Neuronal stem cell (in vitro differentiated cells): ENCODE data around the gene ALOX12B.

Source experiments
- DNase-seq: peaks from one replicate; pipeline ENCODE4 v3.0.0-alpha.2; 2013; ENCODE audit warnings: low spot score
- H2AFZ ChIP-seq: one replicate; pipeline ENCODE4 v1.6.1; 2013; ENCODE audit warnings: mild to moderate bottlenecking, low read length, inconsistent platforms
- H2AK5ac ChIP-seq: 2 replicates; pipeline ENCODE4 v1.6.1; 2013; ENCODE audit warnings: low read depth, mild to moderate bottlenecking, inconsistent platforms, low read length, moderate library complexity, mixed read lengths
- H2BK120ac ChIP-seq: 2 replicates; pipeline ENCODE4 v1.6.1; 2013; ENCODE audit warnings: low read depth, mild to moderate bottlenecking, inconsistent platforms, low read length, moderate library complexity, mixed read lengths
- H2BK12ac ChIP-seq: one replicate; pipeline ENCODE4 v1.6.1; 2013; ENCODE audit warnings: low read length, inconsistent platforms
- H2BK15ac ChIP-seq: 2 replicates; pipeline ENCODE4 v1.6.1; 2013; ENCODE audit warnings: mild to moderate bottlenecking, low read length, inconsistent platforms, mixed read lengths
- H2BK5ac ChIP-seq: one replicate; pipeline ENCODE4 v1.6.1; 2013; ENCODE audit warnings: inconsistent platforms, mild to moderate bottlenecking, low read length, moderate library complexity
- H3K14ac ChIP-seq: one replicate; pipeline ENCODE4 v1.6.1; 2013; ENCODE audit warnings: low read length, inconsistent platforms
- H3K18ac ChIP-seq: 2 replicates; pipeline ENCODE4 v1.6.1; 2013; ENCODE audit warnings: low read length, inconsistent platforms
- H3K23ac ChIP-seq: 2 replicates; pipeline ENCODE4 v1.6.1; 2013; ENCODE audit warnings: low read depth, mild to moderate bottlenecking, mixed read lengths, low read length, inconsistent platforms; ENCODE audit not compliant: poor library complexity
- H3K27ac ChIP-seq: replicated peaks from 3 replicates; pipeline ENCODE4 v1.5.1; 2013; ENCODE audit warnings: low read length, inconsistent platforms
- H3K27me3 ChIP-seq, 3 experiments: 2 replicates each; pipeline ENCODE4 v1.6.1; 2013; ENCODE audit warnings: low read length in 3 of 3, mild to moderate bottlenecking in 2 of 3, inconsistent platforms in 1 of 3, low read depth in 1 of 3, mixed read lengths in 1 of 3, moderate library complexity in 1 of 3; ENCODE audit not compliant: control insufficient read depth in 3 of 3, insufficient read depth in 3 of 3
- H3K36me3 ChIP-seq, 2 donors: replicated peaks in 1 of 2; 2 replicates each; pipeline ENCODE4 v1.6.1; 2013; ENCODE audit warnings: low read length in 2 of 2; ENCODE audit not compliant: control insufficient read depth in 2 of 2, insufficient read depth in 2 of 2
- H3K4ac ChIP-seq: 2 replicates; pipeline ENCODE4 v1.6.1; 2013; ENCODE audit warnings: inconsistent platforms, mild to moderate bottlenecking, low read length, moderate library complexity
- H3K4me1 ChIP-seq, 2 donors: 1 replicate in 1 of 2; 2 replicates in 1 of 2; pipeline ENCODE4 v1.6.1; 2013; ENCODE audit warnings: low read length in 2 of 2, low read depth in 1 of 2; ENCODE audit not compliant: control insufficient read depth in 2 of 2, insufficient read depth in 1 of 2
- H3K4me2 ChIP-seq: one replicate; pipeline ENCODE4 v1.6.1; 2013; ENCODE audit warnings: mild to moderate bottlenecking, low read length, inconsistent platforms; ENCODE audit not compliant: insufficient read depth, poor library complexity, severe bottlenecking
- H3K4me3 ChIP-seq, 2 donors: 2 replicates each; pipeline ENCODE4 v1.5.1; 2013; ENCODE audit warnings: low read length in 2 of 2, mild to moderate bottlenecking in 2 of 2, inconsistent platforms in 1 of 2, moderate library complexity in 1 of 2
- H3K79me1 ChIP-seq: one replicate; pipeline ENCODE4 v1.6.1; 2013; ENCODE audit warnings: low read depth, mild to moderate bottlenecking, inconsistent platforms, low read length, moderate library complexity
- H3K9ac ChIP-seq: one replicate; pipeline ENCODE4 v1.6.1; 2013; ENCODE audit warnings: mild to moderate bottlenecking, low read depth, low read length, inconsistent platforms; ENCODE audit not compliant: poor library complexity
- H3K9me3 ChIP-seq, 2 donors: replicated peaks in 1 of 2; 2 replicates each; pipeline versions ENCODE3 to v1.6.1; 2013; ENCODE audit warnings: low read length in 2 of 2, mild to moderate bottlenecking in 2 of 2, inconsistent platforms in 1 of 2, low read depth in 1 of 2, mixed read lengths in 1 of 2, moderate library complexity in 1 of 2; ENCODE audit not compliant: control insufficient read depth in 2 of 2, insufficient read depth in 1 of 2
- H4K8ac ChIP-seq: one replicate; pipeline ENCODE4 v1.6.1; 2013; ENCODE audit warnings: low read depth, mild to moderate bottlenecking, inconsistent platforms, low read length, moderate library complexity
- H4K91ac ChIP-seq: one replicate; pipeline ENCODE4 v1.6.1; 2013; ENCODE audit warnings: low read length, low read depth, mild to moderate bottlenecking, inconsistent platforms; ENCODE audit not compliant: poor library complexity
- WGBS, 2 donors: extraction: QIAGEN DNeasy Blood & Tissue Kit; methylation state at CpG; one replicate each; pipeline ENCODE4 v1.1.7; 2013; ENCODE audit warnings: missing lambda C conversion rate in 2 of 2, mixed read lengths in 1 of 2; ENCODE audit not compliant: insufficient read length in 2 of 2, insufficient replicate concordance in 1 of 2; ENCODE audit errors: extremely low coverage in 2 of 2; 5-methylcytosine and 5-hydroxymethylcytosine counted together

Gene ALOX12B

GRCh38 chr17:8128125-8128784 is 40.7 kb upstream of the ALOX12B start:
- DNase-seq, result no peak
- Histone ChIP-seq H3K4me1 (peaks cover 16 to 19% of the 10 kb centered on the region in 2 donors), H3K18ac (no peak overlapping the region), H3K36me3 (no peaks in the 10 kb centered on the region), H3K14ac (no peak overlapping the region), H3K4ac (no peak overlapping the region), H2BK120ac (no peak overlapping the region), H4K91ac (no peak overlapping the region), H3K4me3 (no peak overlapping the region), H3K4me2 (no peak overlapping the region), H2BK12ac (peak overlapping the region; percentile 84), H4K8ac (no peak overlapping the region), H3K23ac (no peak overlapping the region), H3K9ac (no peak overlapping the region), H3K27ac (peak overlapping the region; percentile 28), H2BK5ac (no peak overlapping the region), H2AK5ac (no peak overlapping the region), H3K79me1 (no peaks in the 10 kb centered on the region), H2AFZ (no peak overlapping the region), H3K9me3 (no peaks in the 10 kb centered on the region), H3K27me3 (peaks cover 10 to 35% (median 18%) of the 10 kb centered on the region in 3 experiments), H2BK15ac (no peak overlapping the region)
- no CpG with 5 or more reads among the region's 14 CpGs for WGBS, 2 donors

- no peaks in the 10 kb centered on the region for H3K36me3 ChIP-seq
- H3K27ac ChIP-seq, result no peak overlapping the region
- H3K79me1 ChIP-seq, result no peaks in the 10 kb centered on the region
- no peak overlapping the region for H4K91ac ChIP-seq
- no peak overlapping the region for H3K23ac ChIP-seq
- no peak overlapping the region for H2BK12ac ChIP-seq
- peak overlapping the region; percentile 93 for H2AFZ ChIP-seq
- no peak overlapping the region for H2BK120ac ChIP-seq
- peak overlapping the region; percentile 84 for H3K4me2 ChIP-seq
- no peak overlapping the region for H4K8ac ChIP-seq
- H3K4me1 ChIP-seq, result peaks cover 16 to 25% of the 10 kb centered on the region in 2 donors
- H3K9me3 ChIP-seq, result no peaks in the 10 kb centered on the region
- no peak overlapping the region for H2BK15ac ChIP-seq
- H3K4me3 ChIP-seq, result peak overlapping the region; percentile 67 to 84
- no CpG with 5 or more reads among the region's 45 CpGs for WGBS, 2 donors
- H2AK5ac ChIP-seq, result no peak overlapping the region
- peak; percentile 57 for DNase-seq
- H3K18ac ChIP-seq, result peak overlapping the region; percentile 92
- peaks cover 14 to 49% (median 28%) of the 10 kb centered on the region in 3 experiments for H3K27me3 ChIP-seq
- no peak overlapping the region for H3K14ac ChIP-seq
- no peak overlapping the region for H3K9ac ChIP-seq
- H3K4ac ChIP-seq, result no peak overlapping the region
- H2BK5ac ChIP-seq, result no peak overlapping the region
These were observed 39.1 kb upstream of the ALOX12B start for GRCh38 chr17:8126491-8127066.

GRCh38 chr17:8125947-8126490 is 38.5 kb upstream of the ALOX12B start:
- Histone ChIP-seq H2BK12ac (no peak overlapping the region), H3K36me3 (no peaks in the 10 kb centered on the region), H4K91ac (no peak overlapping the region), H3K4me2 (peak overlapping the region; percentile 80), H3K27ac (no peak overlapping the region), H4K8ac (no peak overlapping the region), H2BK120ac (no peak overlapping the region), H2BK15ac (no peak overlapping the region), H3K4me3 (peak overlapping the region; percentile 67 to 84), H3K23ac (no peak overlapping the region), H3K9ac (no peak overlapping the region), H2BK5ac (peak overlapping the region; percentile 35), H3K79me1 (no peaks in the 10 kb centered on the region), H2AK5ac (no peak overlapping the region), H3K4ac (no peak overlapping the region), H2AFZ (peak overlapping the region; percentile 93), H3K14ac (peak overlapping the region; percentile 51), H3K4me1 (peaks cover 18 to 27% of the 10 kb centered on the region in 2 donors), H3K18ac (peak overlapping the region; percentile 92), H3K9me3 (no peaks in the 10 kb centered on the region), H3K27me3 (peaks cover 14 to 49% (median 28%) of the 10 kb centered on the region in 3 experiments)
- peak; percentile 59 for DNase-seq
- no CpG with 5 or more reads among the region's 35 CpGs for WGBS, 2 donors
